Measurements from ENCODE around the gene PPY.

DNA sequence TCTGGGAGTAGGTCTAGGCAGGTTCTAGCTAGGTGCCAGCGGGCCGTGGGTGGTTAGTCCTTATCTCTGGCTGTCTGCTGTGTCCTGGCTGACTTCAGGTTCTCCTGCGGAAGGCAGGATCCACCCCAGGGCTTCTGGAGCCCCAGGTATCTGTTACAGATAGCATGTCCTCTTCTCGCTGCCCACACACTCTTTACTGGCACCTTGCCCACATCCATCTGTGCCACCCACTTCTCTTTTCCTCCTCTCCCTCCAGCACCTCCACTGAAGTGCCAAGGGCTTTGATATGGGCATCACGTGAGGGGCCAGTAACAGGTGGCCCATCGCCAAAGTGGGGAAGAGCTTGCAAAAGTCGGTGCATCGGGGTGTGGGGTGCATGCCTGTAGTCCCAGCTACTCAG is 30.4 kb downstream of the PPY start:
- TF ChIP-seq, protein P1, sequence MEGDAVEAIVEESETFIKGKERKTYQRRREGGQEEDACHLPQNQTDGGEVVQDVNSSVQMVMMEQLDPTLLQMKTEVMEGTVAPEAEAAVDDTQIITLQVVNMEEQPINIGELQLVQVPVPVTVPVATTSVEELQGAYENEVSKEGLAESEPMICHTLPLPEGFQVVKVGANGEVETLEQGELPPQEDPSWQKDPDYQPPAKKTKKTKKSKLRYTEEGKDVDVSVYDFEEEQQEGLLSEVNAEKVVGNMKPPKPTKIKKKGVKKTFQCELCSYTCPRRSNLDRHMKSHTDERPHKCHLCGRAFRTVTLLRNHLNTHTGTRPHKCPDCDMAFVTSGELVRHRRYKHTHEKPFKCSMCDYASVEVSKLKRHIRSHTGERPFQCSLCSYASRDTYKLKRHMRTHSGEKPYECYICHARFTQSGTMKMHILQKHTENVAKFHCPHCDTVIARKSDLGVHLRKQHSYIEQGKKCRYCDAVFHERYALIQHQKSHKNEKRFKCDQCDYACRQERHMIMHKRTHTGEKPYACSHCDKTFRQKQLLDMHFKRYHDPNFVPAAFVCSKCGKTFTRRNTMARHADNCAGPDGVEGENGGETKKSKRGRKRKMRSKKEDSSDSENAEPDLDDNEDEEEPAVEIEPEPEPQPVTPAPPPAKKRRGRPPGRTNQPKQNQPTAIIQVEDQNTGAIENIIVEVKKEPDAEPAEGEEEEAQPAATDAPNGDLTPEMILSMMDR (IDR thresholded peaks at IDR 0.05), result no peak
- TF ChIP-seq POLR2A (IDR thresholded peaks at IDR 0.05), result no peak

All from heart left ventricle (tissue), 13 donors.